GM23338 (cell line): Measurements from ENCODE around the gene SESN2. TPM values are rescaled to one million over a fixed set of nuclear protein-coding genes. Genes with fewer than 3 reads are reported as not detected.

Experiments used
- ATAC-seq: fragments of 200-7000 bp; cut with Tn5 transposase; 3 replicates; pipeline ENCODE4 v1.9.1; 2020
- DNase-seq: peaks from one replicate; pipeline ENCODE4 v3.0.0-alpha.2; 2015; ENCODE audit warnings: low spot score
- H2AFZ ChIP-seq: fragments of 200-600 bp; sonication (generic); 2 replicates; pipeline ENCODE4 v1.8.0; 2016; ENCODE audit warnings: antibody characterized with exemption, mild to moderate bottlenecking, moderate library complexity
- H3F3A ChIP-seq: fragments of 200-600 bp; sonication (generic); replicated peaks from 2 replicates; pipeline ENCODE4 v1.8.0; 2017; ENCODE audit warnings: antibody characterized with exemption, mixed run types, low read depth
- H3K27ac ChIP-seq: fragments of 200-600 bp; sonication (generic); 2 replicates; pipeline ENCODE4 v1.6.1; 2016; ENCODE audit warnings: low read depth
- H3K27me3 ChIP-seq: fragments of 200-600 bp; sonication (generic); 2 replicates; pipeline ENCODE4 v1.8.0; 2016; ENCODE audit warnings: mild to moderate bottlenecking, mixed run types, moderate library complexity; ENCODE audit not compliant: insufficient read depth
- H3K36me3 ChIP-seq: fragments of 200-600 bp; sonication (generic); 2 replicates; pipeline ENCODE4 v1.8.0; 2016; ENCODE audit warnings: mild to moderate bottlenecking; ENCODE audit not compliant: insufficient read depth
- H3K4me1 ChIP-seq: fragments of 200-600 bp; sonication (generic); 2 replicates; pipeline ENCODE4 v1.8.0; 2016; ENCODE audit warnings: mild to moderate bottlenecking, moderate library complexity; ENCODE audit not compliant: insufficient read depth
- H3K4me2 ChIP-seq: fragments of 200-600 bp; sonication (generic); 2 replicates; pipeline ENCODE4 v1.7.1; 2017; ENCODE audit warnings: mixed run types
- H3K4me3 ChIP-seq: fragments of 200-600 bp; sonication (generic); 2 replicates; pipeline ENCODE4 v1.6.1; 2016; ENCODE audit warnings: mixed run types
- H3K79me2 ChIP-seq: fragments of 200-600 bp; sonication (generic); replicated peaks from 2 replicates; pipeline ENCODE4 v1.8.0; 2017; ENCODE audit warnings: mild to moderate bottlenecking; ENCODE audit not compliant: insufficient read depth
- H3K9me2 ChIP-seq: fragments of 200-600 bp; sonication (generic); 2 replicates; pipeline ENCODE4 v1.8.0; 2017; ENCODE audit not compliant: insufficient read depth
- H4K20me1 ChIP-seq: fragments of 200-600 bp; sonication (generic); replicated peaks from 2 replicates; pipeline ENCODE4 v1.8.0; 2017; ENCODE audit warnings: mild to moderate bottlenecking; ENCODE audit not compliant: insufficient read depth
- H3K27ac Mint-ChIP-seq: 2 replicates; pipeline ENCODE4 v1.8.0; 2020; ENCODE audit warnings: inconsistent platforms, mild to moderate bottlenecking, moderate library complexity, mixed read lengths
- H3K27me3 Mint-ChIP-seq: 3 replicates; pipeline ENCODE4 v1.8.0; 2022; ENCODE audit warnings: low read depth, mild to moderate bottlenecking, moderate library complexity, mixed read lengths, inconsistent platforms; ENCODE audit not compliant: insufficient read depth, poor library complexity
- H3K36me3 Mint-ChIP-seq: 3 replicates; pipeline ENCODE4 v1.8.0; 2021; ENCODE audit warnings: low read depth, mild to moderate bottlenecking, inconsistent platforms, moderate library complexity, mixed read lengths
- H3K4me1 Mint-ChIP-seq: 3 replicates; pipeline ENCODE4 v1.8.0; 2020; ENCODE audit warnings: mild to moderate bottlenecking, inconsistent platforms, mixed read lengths
- H3K4me3 Mint-ChIP-seq: 3 replicates; pipeline ENCODE4 v1.8.0; 2021; ENCODE audit warnings: moderate library complexity, mild to moderate bottlenecking, inconsistent platforms, mixed read lengths
- H3K9me3 Mint-ChIP-seq: 3 replicates; pipeline ENCODE4 v1.8.0; 2020; ENCODE audit warnings: moderate library complexity, mild to moderate bottlenecking, inconsistent platforms, mixed read lengths
- CREB1 ChIP-seq: fragments of 250-450 bp; sonication (Bioruptor Pico); IDR thresholded peaks from 2 replicates; pipeline ENCODE4 v1.5.0; 2020; ENCODE audit warnings: low read depth, mild to moderate bottlenecking, moderate library complexity
- EZH2phosphoT487 ChIP-seq: fragments of 200-600 bp; sonication (generic); IDR thresholded peaks from one replicate; pipeline ENCODE4 v1.8.1; 2018; ENCODE audit warnings: antibody characterized with exemption; ENCODE audit not compliant: unreplicated experiment
- JUNB ChIP-seq: IDR thresholded peaks from one replicate; pipeline ENCODE4 v1.6.1; 2016; ENCODE audit warnings: antibody characterized with exemption; ENCODE audit not compliant: unreplicated experiment
- NANOG ChIP-seq: IDR thresholded peaks from 2 replicates; pipeline ENCODE4 v1.6.1; 2016; ENCODE audit warnings: antibody characterized with exemption, borderline replicate concordance
- POLR2AphosphoS5 ChIP-seq: IDR thresholded peaks from 2 replicates; pipeline ENCODE4 v1.6.1; 2016; ENCODE audit warnings: antibody characterized with exemption, low read depth
- STAT1 ChIP-seq: IDR thresholded peaks from one replicate; pipeline ENCODE4 v1.6.1; 2016; ENCODE audit warnings: antibody characterized with exemption; ENCODE audit not compliant: unreplicated experiment
- ZNF114 ChIP-seq: fragments of 250-450 bp; sonication (Bioruptor Pico); IDR thresholded peaks from 2 replicates; pipeline ENCODE4 v1.5.0; 2020; ENCODE audit warnings: mild to moderate bottlenecking, moderate library complexity
- polyA plus RNA-seq: library from polyadenylated mRNA; unstranded; fragments of >200 nt; fragmentation: Nextera tagmentation; extraction: Ambion mirVana; gene quantifications from 2 replicates; pipeline ENCODE4 v1.2.1, GENCODE V29; 2016
- total RNA-seq: library from RNA; depleted of rRNA; stranded (reverse); fragments of >200 nt; shearing (Covaris generic); gene quantifications from 2 replicates; pipeline ENCODE4 v1.2.3, GENCODE V29; 2014
- TF ChIP-seq, protein P1 (sequence below): IDR thresholded peaks from 2 replicates; pipeline ENCODE4 v1.6.1; 2016; ENCODE audit warnings: antibody characterized with exemption
- TF ChIP-seq, protein P2 (sequence below), 2 experiments: fragments of 200-600 bp in 1 of 2; sonication (generic) in 1 of 2; conservative IDR thresholded peaks; 2 replicates each; pipeline versions ENCODE4 v1.5.1 to v1.6.1; 2016 to 2017; ENCODE audit warnings: antibody characterized with exemption in 2 of 2, low read depth in 2 of 2, mild to moderate bottlenecking in 2 of 2, moderate library complexity in 1 of 2

The SESN2 gene
- total and polyA plus RNA-seq, 2 experiments from 2014 or later = 22.8 to 52.1 TPM

GRCh38 chr1:28322194-28322593, 62.9 kb downstream of the SESN2 start:
- Mint-ChIP-seq H3K27ac (no peak overlapping the region), H3K4me1 (no peaks in the 10 kb centered on the region), H3K27me3 (no peaks in the 10 kb centered on the region), H3K4me3 (no peak overlapping the region), H3K36me3 (no peaks in the 10 kb centered on the region), H3K9me3 (no peaks in the 10 kb centered on the region)
- H3K27me3 ChIP-seq = no peaks in the 10 kb centered on the region
- H3K9me2 ChIP-seq = no peaks in the 10 kb centered on the region
- no peaks in the 10 kb centered on the region for H3K4me1 ChIP-seq
- H3K79me2 ChIP-seq = no peaks in the 10 kb centered on the region
- peak; percentile 20 for DNase-seq
- no peak for TF ChIP-seq STAT1
- H4K20me1 ChIP-seq = no peaks in the 10 kb centered on the region
- no peak overlapping the region for H3K4me3 ChIP-seq
- no peaks in the 10 kb centered on the region for H3K36me3 ChIP-seq
- no peak overlapping the region for H2AFZ ChIP-seq
- H3F3A ChIP-seq = no peaks in the 10 kb centered on the region
- no peak overlapping the region for H3K4me2 ChIP-seq
- ATAC-seq = no peak
- H3K27ac ChIP-seq = no peak overlapping the region

DNA sequence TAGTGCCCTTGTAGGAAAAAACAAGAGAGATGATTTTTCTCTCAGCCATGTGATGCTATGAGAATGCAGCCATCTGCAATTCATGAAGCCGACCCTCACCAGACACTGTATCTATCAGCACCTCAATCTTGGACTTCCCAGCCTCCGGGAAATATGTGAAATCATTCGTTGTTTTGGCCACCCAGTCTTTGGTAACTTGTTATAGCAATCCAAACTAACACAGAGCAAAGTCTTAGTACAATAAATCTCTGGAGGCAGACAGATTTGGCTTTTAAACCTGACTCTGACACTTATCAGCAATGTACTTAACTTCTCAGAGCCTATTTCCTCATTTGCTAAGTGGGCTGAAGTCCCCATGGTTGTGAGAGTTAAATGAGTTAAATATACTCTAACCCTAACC, 64.4 kb downstream of the SESN2 start:
- Histone ChIP-seq H3K36me3 (no peaks in the 10 kb centered on the region), H3K9me2 (no peaks in the 10 kb centered on the region), H4K20me1 (no peaks in the 10 kb centered on the region), H3K4me2 (no peak overlapping the region), H3K4me1 (no peaks in the 10 kb centered on the region), H3K79me2 (no peaks in the 10 kb centered on the region), H3K4me3 (no peak overlapping the region), H3K27ac (no peak overlapping the region), H2AFZ (peak overlapping the region; percentile 38; the same call in 1 of the 2 replicates), H3F3A (no peaks in the 10 kb centered on the region), H3K27me3 (no peaks in the 10 kb centered on the region)
- DNase-seq = no peak
- Mint-ChIP-seq H3K27ac (no peak overlapping the region), H3K27me3 (peaks cover 4% of the 10 kb centered on the region), H3K36me3 (no peaks in the 10 kb centered on the region), H3K4me3 (no peak overlapping the region), H3K9me3 (peaks cover 3% of the 10 kb centered on the region; the same call in 1 of the 3 replicates), H3K4me1 (peaks cover 4% of the 10 kb centered on the region; the same call in 1 of the 3 replicates)
- TF ChIP-seq, protein P1, sequence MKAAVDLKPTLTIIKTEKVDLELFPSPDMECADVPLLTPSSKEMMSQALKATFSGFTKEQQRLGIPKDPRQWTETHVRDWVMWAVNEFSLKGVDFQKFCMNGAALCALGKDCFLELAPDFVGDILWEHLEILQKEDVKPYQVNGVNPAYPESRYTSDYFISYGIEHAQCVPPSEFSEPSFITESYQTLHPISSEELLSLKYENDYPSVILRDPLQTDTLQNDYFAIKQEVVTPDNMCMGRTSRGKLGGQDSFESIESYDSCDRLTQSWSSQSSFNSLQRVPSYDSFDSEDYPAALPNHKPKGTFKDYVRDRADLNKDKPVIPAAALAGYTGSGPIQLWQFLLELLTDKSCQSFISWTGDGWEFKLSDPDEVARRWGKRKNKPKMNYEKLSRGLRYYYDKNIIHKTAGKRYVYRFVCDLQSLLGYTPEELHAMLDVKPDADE = no peak
- no peak for TF ChIP-seq NANOG
- TF ChIP-seq POLR2AphosphoS5 = no peak
- TF ChIP-seq, protein P2, sequence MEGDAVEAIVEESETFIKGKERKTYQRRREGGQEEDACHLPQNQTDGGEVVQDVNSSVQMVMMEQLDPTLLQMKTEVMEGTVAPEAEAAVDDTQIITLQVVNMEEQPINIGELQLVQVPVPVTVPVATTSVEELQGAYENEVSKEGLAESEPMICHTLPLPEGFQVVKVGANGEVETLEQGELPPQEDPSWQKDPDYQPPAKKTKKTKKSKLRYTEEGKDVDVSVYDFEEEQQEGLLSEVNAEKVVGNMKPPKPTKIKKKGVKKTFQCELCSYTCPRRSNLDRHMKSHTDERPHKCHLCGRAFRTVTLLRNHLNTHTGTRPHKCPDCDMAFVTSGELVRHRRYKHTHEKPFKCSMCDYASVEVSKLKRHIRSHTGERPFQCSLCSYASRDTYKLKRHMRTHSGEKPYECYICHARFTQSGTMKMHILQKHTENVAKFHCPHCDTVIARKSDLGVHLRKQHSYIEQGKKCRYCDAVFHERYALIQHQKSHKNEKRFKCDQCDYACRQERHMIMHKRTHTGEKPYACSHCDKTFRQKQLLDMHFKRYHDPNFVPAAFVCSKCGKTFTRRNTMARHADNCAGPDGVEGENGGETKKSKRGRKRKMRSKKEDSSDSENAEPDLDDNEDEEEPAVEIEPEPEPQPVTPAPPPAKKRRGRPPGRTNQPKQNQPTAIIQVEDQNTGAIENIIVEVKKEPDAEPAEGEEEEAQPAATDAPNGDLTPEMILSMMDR (conservative IDR thresholded peaks at IDR 0.05; ENCODE audit: low read depth in 2 of 2) = no peak
- no peak for TF ChIP-seq JUNB
- no peak for TF ChIP-seq CREB1
- no peak for TF ChIP-seq ZNF114 (CRISPR knock-in tag)
- no peak for ATAC-seq

DNA sequence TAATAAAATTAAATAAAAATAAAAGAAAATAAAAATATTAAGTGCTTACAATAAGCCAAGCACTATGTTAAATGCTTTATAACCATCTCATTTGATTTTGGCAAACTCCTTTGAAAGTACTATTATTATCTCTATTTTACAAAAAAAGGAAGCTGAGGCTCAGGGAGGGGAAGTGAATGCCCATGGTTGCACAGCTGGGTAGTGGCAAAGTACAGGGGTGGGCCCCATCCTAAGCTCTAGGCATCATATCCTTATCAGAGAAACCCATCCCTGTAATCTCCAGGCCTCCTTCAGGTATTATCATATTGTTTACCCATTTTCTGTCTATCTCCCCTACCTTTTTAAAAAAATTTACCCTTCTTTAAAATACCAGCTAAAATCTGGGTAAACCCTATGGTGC, 67.2 kb downstream of the SESN2 start:
- Mint-ChIP-seq H3K9me3 (peaks cover 5% of the 10 kb centered on the region; the same call in 1 of the 3 replicates), H3K36me3 (peaks cover 2% of the 10 kb centered on the region; the same call in 1 of the 3 replicates), H3K4me3 (no peak overlapping the region), H3K27me3 (peaks cover 7% of the 10 kb centered on the region), H3K27ac (no peak overlapping the region), H3K4me1 (peaks cover 8% of the 10 kb centered on the region; the same call in 1 of the 3 replicates)
- no peaks in the 10 kb centered on the region for H4K20me1 ChIP-seq
- H3K79me2 ChIP-seq = no peaks in the 10 kb centered on the region
- H3K36me3 ChIP-seq = peaks cover under 1% of the 10 kb centered on the region; the same call in 1 of the 2 replicates
- H3K4me1 ChIP-seq = no peaks in the 10 kb centered on the region
- H3F3A ChIP-seq = no peaks in the 10 kb centered on the region
- no peak for DNase-seq
- no peaks in the 10 kb centered on the region for H3K9me2 ChIP-seq
- H3K4me2 ChIP-seq = no peak overlapping the region
- no peaks in the 10 kb centered on the region for H3K27me3 ChIP-seq
- H3K27ac ChIP-seq = no peak overlapping the region
- no peak for ATAC-seq
- H3K4me3 ChIP-seq = no peak overlapping the region
- H2AFZ ChIP-seq = no peak overlapping the region
- TF ChIP-seq, protein P1 = no peak
- TF ChIP-seq EZH2phosphoT487 (no peak), CREB1 (no peak)
